GM21576 (cell line): ENCODE data around the gene HOXD1.

Source experiments
- ATAC-seq: cut with Tn5 transposase; IDR thresholded peaks from one replicate; pipeline ENCODE4 v1.9.1; 2021; ENCODE audit warnings: mild to moderate bottlenecking, moderate library complexity; ENCODE audit not compliant: unreplicated experiment

The HOXD1 gene

GRCh38 chr2:176164611-176165369 lies 23.7 kb upstream of the HOXD1 start:
- ATAC-seq = no peak

DNA sequence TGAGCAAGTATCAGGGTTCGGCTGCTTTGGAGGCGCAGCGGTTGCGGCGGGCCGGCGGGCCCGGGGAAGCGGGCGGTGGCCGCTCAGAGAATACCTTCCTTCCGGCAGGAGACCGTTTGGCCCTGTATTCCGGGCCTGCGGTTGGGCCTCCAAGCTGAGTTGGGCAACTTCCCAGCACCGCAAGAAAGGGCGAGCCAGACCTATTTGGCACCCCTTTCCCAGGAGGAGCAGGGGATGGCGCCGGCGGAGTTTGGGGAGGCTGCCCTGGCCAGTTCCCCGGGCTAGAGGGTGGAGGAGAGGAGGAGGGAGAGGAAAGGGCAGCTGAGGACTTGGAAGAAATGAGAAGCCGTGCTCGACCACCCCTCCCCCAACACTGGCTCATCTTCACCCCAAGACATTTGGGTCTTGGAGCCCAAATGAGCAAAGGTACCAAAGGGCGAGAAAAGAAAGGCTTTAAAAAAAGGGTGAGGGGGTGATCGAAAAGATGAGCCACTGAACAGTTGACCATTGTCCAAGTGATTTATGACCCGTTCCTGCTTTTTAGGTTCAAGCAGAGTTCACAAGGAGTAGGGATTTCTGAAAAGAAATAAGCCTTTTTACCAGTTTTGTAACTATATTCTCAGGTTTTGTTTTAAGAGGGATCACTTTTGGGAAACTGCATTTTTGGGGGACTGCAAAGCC lies 23.0 kb upstream of the HOXD1 start:
- no peak for ATAC-seq

DNA sequence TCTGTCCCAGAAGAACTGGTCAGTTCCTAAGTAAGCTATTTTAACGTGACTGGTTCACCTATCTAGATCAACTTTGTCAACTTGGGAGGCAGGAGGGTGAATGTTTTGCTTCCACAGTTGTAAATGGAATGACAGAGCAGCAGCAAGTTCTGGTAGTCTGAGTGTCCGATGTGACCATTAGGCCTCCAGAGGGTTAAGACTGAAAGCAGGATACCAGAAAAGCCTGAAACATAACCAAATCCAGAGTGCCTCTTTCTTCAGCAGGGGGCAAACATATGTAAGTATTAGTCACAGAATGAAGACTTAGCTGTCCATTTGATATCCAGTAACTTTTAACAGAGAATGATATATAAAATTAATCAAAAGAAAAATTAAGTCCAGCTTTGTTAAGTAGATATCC lies 22.2 kb upstream of the HOXD1 start:
- ATAC-seq = no peak

DNA sequence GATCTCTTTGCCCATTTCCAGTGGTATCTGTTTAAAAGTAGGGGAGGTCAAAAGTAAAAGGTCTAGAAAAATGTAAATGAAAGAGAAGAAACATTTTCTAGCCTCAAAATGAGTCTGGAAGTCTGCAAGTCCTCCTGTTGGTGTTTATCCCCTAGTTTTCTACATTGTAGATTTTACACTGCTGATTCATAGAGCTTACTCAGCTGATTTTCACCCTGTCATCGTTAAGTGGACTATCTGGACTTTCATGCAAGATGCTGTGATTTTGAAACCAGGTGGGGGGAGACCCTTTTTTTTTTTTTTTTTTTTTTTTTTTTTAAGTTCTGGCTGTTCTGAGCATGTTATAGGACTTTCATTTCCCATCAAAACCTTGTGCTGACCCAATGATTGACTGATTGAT lies 21.1 kb upstream of the HOXD1 start:
- no peak for ATAC-seq

DNA sequence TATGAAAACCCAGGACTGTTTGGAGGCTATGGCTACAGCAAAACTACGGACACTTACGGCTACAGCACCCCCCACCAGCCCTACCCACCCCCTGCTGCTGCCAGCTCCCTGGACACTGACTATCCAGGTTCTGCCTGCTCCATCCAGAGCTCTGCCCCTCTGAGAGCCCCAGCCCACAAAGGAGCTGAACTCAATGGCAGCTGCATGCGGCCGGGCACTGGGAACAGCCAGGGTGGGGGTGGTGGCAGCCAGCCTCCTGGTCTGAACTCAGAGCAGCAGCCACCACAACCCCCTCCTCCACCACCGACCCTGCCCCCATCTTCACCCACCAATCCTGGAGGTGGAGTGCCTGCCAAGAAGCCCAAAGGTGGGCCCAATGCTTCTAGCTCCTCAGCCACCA lies 19.3 kb upstream of the HOXD1 start:
- ATAC-seq = no peak

- ATAC-seq = no peak
Observed at GRCh38 chr2:176169711-176170110, 18.8 kb upstream of the HOXD1 start.

DNA sequence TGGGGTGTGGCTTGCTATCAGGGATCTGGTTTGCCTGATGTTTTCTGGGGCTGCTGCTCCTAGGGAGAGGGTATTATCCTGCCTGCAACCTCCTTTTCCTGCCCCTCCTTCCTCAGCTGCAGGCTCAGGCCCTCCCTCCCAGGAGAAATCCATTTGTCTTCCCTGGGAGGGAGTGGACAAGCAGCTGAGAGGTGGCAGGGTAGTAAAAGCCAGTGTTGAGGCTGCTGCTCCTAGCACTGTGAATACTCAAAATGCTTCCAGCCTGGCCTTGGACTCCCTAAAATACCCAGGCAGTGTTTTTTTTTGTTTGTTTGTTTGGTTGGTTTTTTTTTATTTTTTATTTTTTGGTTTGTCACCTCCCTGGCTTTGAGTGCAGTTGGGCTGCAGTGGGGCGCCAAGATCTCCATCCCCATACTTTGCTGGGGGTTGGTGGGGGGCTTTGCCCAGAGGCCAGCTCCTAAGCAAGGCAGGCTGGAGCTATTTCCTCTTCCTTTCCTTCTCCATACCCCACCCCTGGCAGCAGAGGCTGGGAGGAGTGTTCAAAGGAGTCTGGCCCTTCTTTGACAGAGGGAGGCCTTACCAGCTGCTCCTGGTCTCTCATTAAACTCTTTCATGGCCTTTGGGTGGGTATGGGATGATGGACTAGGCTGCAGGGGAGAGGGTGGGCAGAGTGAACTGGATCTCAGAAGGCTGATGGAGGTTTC lies 17.7 kb upstream of the HOXD1 start:
- ATAC-seq = no peak

- no peak for ATAC-seq
Observed at GRCh38 chr2:176171351-176172006, 17.0 kb upstream of the HOXD1 start.

DNA sequence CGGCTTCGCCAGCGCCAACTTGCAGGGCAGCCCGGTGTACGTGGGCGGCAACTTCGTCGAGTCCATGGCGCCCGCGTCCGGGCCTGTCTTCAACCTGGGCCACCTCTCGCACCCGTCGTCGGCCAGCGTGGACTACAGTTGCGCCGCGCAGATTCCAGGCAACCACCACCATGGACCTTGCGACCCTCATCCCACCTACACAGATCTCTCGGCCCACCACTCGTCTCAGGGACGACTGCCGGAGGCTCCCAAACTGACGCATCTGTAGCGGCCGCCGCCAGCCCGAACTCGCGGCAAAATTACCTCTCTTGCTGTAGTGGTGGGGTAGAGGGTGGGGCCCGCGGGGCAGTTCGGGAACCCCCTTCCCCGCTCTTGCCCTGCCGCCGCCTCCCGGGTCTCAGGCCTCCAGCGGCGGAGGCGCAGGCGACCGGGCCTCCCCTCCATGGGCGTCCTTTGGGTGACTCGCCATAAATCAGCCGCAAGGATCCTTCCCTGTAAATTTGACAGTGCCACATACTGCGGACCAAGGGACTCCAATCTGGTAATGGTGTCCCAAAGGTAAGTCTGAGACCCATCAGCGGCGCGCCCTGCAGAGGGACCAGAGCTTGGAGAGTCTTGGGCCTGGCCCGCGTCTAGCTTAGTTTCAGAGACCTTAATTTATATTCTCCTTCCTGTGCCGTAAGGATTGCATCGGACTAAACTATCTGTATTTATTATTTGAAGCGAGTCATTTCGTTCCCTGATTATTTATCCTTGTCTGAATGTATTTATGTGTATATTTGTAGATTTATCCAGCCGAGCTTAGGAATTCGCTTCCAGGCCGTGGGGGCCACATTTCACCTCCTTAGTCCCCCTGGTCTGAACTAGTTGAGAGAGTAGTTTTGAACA lies 16.2 kb upstream of the HOXD1 start:
- ATAC-seq = no peak

- no peak for ATAC-seq
Observed at GRCh38 chr2:176172895-176173566, 15.4 kb upstream of the HOXD1 start.

DNA sequence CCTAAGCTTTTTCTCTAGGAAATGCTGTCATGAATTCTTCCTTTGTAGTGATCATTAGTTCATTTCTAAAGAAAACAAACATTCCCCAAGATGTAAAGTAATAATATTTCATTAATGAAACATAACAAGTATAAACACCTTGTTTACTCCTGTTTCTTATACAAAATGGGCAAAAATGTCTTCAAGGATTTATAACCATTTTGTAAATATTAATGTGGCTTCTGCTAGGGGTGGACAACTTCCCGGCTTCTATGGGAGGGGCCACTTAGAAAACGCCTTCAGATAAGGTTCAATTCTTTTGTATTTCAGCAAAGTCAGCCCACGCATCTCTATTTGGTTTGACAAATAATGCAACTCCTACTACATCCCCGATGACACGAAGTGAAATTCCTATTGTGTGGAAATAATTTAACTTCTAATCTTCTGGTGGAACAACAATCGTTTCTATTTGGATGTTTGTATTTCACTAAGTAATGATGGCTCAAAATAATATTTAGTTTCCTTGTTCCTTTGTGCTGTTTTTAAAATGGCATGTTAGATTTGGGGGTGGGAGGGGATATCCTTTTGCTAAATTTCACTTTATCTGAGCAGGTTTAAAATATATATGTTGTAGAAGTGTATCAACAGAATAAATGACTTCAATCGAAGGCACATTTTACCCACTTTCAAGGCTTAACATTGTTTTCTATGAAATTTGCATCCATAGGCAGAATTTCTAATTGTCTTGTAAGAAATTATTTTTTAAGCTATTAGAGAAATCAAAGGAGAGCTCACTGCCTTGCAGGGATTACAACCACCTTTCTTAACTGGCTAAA lies 14.7 kb upstream of the HOXD1 start:
- ATAC-seq = no peak

GRCh38 chr2:176174382-176174823 lies 14.1 kb upstream of the HOXD1 start:
- no peak for ATAC-seq

DNA sequence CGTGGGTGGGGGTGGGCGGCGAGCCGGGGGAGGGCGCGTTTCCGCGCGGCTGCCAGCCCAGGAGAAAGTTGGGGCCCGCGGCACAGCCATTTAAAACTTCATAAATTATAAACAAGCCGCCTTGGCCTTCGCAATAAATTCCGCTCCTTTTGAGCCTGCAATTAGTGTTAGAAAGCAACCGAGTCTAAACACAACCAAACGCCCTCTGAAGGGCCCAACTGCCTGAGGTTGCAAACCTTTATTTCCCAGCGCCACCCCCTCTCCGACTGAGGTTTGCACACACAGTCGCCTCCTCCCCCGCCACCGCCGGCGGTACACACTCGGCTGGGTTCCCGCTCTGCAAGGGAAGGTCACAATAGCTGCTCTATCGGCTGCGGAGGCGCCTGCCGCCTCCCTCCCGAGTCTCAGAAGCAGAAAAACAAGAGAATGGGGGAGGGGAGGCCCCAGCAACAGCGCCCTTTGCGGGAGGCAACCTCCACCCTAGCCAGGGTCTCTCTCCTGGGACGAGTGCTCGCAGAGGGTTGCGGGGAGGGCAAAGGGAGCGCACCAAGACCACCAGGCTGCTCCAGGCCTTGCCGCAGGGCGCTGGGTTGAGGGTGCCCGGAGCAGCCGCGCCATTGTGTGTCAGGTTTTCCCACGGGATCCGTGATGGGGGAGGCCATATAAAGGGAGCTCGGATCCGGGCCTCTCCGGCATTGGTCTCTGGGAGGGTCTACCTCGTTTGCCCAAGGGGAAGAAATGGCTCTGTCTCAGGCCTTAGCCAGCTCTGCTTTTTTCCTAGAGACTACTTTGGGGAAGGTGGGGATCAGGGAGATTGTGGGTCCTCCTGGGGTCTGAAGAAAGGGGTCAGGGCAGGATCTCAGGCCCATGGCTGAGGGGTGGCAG lies 13.4 kb upstream of the HOXD1 start:
- no peak for ATAC-seq

GRCh38 chr2:176175709-176176607 lies 12.5 kb upstream of the HOXD1 start:
- no peak for ATAC-seq

DNA sequence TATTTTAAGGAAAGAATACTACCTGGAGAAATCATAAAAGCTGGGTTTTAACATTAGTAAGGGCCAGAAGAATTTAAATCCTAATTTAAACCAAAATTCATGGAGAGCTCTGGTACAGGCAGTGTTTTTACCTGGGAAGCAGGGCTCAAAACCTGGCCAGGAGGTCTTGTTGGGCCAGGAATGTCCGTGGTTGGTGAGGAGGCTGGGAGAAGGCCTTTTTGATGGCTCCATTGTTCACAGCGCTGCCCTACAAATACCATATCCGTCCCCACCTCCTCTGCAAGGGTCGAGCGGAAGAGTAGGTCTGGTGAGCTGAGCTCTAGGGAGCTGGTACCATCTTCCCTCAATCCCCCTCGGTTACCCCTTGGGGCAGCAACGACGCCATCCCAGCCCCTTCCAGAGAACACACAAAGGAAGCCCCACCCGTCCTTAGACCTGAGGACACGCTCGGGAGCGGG lies 10.9 kb upstream of the HOXD1 start:
- ATAC-seq = no peak

GRCh38 chr2:176178038-176178756 lies 10.3 kb upstream of the HOXD1 start:
- ATAC-seq = no peak
